Activated T-helper 2 cell treated with anti-CD3 and anti-CD28 coated beads, Interferon-gamma antibody, Interleukin-2, Interleukin-4, amounts not matched to agents 10 μg/mL and 5 μg/mL and 100 μg/mL, durations not matched to agents 14 hours and 24 hours and 36 hours (primary cell): ENCODE measurements around the gene HEMK1. TPM values are rescaled to one million over a fixed set of nuclear protein-coding genes. Genes with fewer than 3 reads are reported as not detected.

Source experiments
- DNase-seq: peaks from one replicate; pipeline ENCODE4 v3.0.0; 2021; ENCODE audit warnings: low spot score
- H3K27ac Mint-ChIP-seq: one replicate; pipeline ENCODE4 v1.8.0; 2021; ENCODE audit warnings: mixed read lengths
- H3K27me3 Mint-ChIP-seq: one replicate; pipeline ENCODE4 v1.8.0; 2021; ENCODE audit warnings: low read depth, mixed read lengths
- H3K36me3 Mint-ChIP-seq: one replicate; pipeline ENCODE4 v1.8.0; 2021; ENCODE audit warnings: low read depth, mixed read lengths
- H3K4me1 Mint-ChIP-seq: one replicate; pipeline ENCODE4 v1.8.0; 2021; ENCODE audit warnings: low read depth, mixed read lengths
- H3K4me3 Mint-ChIP-seq: one replicate; pipeline ENCODE4 v1.8.0; 2021; ENCODE audit warnings: low read depth, mild to moderate bottlenecking, moderate library complexity, mixed read lengths
- H3K9me3 Mint-ChIP-seq: one replicate; pipeline ENCODE4 v1.8.0; 2021; ENCODE audit warnings: mixed read lengths
- intact Hi-C: fragments of 100-400 bp; cut with micrococcal nuclease; formaldehyde crosslinking; loops from one replicate; pipeline ENCODE4 v1.15.1; 2023
- total RNA-seq: library from RNA; stranded (reverse); gene quantifications from 2 replicates; pipeline ENCODE4 v1.2.3, GENCODE V29; 2022

Gene HEMK1
- total RNA-seq, 1 donor from 2014 or later, result 61.7 TPM

DNA sequence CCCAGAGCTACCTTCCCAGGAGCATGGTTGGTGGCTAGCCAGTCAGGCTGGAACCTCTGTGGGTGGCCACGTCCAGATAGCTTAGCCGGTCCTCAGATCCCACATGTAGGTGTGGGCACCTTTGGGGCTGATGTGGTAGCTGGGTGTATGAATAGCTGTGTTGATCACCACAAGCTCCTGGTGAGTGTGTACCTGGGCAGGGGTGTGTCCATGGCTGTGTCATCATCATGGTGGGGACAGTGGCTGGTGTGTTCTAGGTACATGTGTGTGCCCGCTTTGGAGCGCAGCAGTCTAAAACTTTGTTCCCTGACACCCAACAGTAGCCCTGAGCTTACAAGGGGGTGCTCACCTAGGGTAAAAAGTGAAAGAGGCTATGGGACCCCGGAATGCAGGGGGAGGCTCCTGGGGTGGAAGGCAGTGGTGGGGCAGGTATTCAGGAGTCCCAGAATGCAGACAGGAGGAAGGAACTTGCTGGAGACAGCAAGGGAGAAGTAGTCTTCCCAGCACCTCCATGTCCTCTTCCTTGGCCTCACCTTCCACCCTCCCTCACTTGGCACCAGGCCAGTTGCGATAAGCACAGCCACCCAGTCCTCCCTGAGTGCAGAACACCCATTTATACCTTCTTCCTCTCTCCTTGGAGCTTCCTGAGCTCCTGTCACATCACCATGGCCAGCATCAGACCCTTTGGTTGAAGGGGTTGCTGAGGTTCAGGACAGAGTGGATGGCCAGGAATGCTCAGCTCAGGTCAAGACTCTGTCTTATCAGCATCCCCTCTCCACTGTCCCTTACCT is 41.1 kb downstream of the HEMK1 start:
- intact Hi-C loops, result loop anchor here (5.0 to 10.0 kb wide), 2 partner anchors 887 to 1074 kb away; no protein-coding TSS in a partner anchor
- Mint-ChIP-seq H3K4me3 (peak overlapping the region; percentile 95), H3K4me1 (peaks cover 25% of the 10 kb centered on the region), H3K27me3 (no peaks in the 10 kb centered on the region), H3K9me3 (no peaks in the 10 kb centered on the region), H3K27ac (peak overlapping the region; percentile 100), H3K36me3 (peaks cover 94% of the 10 kb centered on the region)
- DNase-seq, result no peak

DNA sequence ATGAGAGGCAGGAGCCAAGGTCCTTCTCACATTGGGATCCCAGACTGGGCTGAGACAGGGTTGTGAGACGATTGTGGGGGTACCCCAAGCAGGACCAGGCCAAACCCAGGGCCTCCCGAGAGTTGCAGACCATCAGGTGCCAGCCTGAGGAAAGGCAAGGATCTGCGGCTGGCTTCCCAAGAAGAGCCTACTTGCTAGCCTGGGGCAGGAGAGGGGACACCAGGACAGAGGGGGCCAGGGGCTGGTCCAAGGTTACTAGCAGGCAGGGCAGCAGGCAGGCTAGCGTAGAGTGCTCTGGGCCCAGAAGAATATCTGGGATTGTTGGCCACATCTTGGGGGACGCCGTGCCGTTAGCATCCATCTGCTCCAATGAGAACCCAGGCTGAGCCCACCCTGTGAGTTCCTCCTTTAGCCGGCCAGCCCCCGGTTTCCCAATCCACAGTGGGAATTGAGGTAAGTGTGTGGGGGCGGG is 41.7 kb downstream of the HEMK1 start:
- peak overlapping the region; percentile 95 for H3K4me3 Mint-ChIP-seq
- H3K27me3 Mint-ChIP-seq, result no peaks in the 10 kb centered on the region
- H3K4me1 Mint-ChIP-seq, result peaks cover 25% of the 10 kb centered on the region
- no peak for DNase-seq
- no peaks in the 10 kb centered on the region for H3K9me3 Mint-ChIP-seq
- peak overlapping the region; percentile 100 for H3K27ac Mint-ChIP-seq
- intact Hi-C loops, result loop anchor here (1.0 to 10.0 kb wide), 3 partner anchors 21 to 1074 kb away; no protein-coding TSS in a partner anchor
- peaks cover 93% of the 10 kb centered on the region for H3K36me3 Mint-ChIP-seq

DNA sequence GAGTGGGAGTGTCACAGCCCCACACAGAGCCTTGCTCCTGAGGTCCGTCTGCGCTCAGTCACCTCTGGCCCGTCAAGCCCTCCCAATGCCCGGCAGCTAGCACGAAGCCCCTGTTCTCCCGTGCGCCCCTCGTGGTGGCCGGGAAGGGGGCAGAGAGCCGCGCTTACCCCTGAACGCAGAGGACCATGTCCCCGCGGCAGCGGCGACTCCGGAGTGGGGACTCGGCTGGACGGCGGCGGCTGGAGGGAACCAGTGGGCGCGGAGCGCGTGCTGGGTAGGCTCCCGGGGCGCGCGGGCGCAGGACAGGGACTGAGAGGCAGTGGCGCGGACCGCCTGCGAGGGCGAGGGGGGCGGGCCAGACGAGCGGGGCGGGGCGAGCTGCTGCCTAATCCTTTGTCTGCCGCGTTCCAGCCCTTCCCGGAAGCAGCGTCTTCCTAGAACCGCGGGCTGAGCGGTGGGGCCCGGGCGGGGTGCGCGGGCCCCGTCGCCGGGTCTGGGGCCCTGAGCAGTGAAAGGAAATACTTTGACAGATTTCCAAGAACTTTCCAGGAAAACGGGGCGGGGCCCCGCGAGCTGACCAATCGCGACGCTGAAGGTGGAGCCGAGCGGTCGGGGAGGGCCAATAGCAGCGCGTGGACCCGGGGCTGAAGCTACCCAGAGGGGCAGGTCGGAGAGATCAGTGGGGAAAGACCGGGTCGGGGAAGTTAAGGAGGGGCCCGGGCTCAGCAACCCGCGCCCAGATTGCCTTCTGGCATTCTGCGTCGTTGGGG is 42.3 kb downstream of the HEMK1 start, which contains the start of gene CISH:
TSS of gene CISH (minus strand) at position 311 of the 770 bp plus-strand sequence. CDS start at position 187, 124 bp downstream.
- Mint-ChIP-seq H3K4me3 (peak within 1 kb of the TSS; percentile 95), H3K27ac (peak within 1 kb of the TSS; percentile 100), H3K4me1 (peaks cover 29% of the 10 kb centered on the region)

DNA sequence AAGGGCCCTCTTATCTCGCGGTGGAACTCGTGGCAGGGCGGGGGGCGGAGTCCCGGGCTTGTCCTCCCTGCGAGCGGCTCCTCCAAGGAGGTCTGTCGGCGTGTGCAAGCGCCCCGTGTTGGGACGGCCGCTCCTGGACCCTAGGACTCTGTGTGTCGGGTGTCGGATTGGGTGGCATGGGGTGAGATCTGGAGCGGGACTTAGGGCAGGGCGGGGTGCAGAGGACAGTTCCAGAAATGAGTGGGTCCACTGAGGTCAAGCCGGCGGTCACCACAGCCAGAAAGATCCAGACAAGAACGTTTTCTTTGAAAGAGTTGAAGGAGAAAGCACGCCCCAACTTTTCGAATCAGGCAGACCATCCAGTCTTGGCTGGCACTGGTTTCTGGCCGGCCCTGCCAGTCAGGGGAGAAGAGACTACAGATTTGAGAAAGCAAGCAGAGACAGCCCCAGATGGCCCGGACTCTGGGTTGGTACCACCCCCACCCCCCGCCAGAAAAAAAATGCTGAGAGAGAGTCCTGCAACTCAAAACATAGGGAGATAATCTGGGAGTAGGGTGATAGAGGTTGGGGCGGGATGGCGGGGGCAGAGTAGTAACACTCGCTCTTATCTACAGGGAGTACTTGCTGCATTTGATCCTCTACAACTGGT is 43.0 kb downstream of the HEMK1 start:
- Mint-ChIP-seq H3K9me3 (no peaks in the 10 kb centered on the region), H3K36me3 (peaks cover 85% of the 10 kb centered on the region), H3K4me1 (peaks cover 30% of the 10 kb centered on the region), H3K27ac (peak overlapping the region; percentile 96), H3K4me3 (peak overlapping the region; percentile 95), H3K27me3 (no peaks in the 10 kb centered on the region)
- intact Hi-C loops, result loop anchor here (1.0 to 10.0 kb wide), 4 partner anchors 11 to 1072 kb away; partner anchors contain the start of gene MANF
- no peak for DNase-seq

More for the DNA sequence above, 42.3 kb downstream of the HEMK1 start, which contains the start of gene CISH:
- peak; percentile 99 for DNase-seq
- Mint-ChIP-seq H3K36me3 (peaks cover 92% of the 10 kb centered on the region), H3K27me3 (no peaks in the 10 kb centered on the region), H3K9me3 (no peaks in the 10 kb centered on the region)
- intact Hi-C loops, result loop anchor here (1.0 to 10.0 kb wide), 5 partner anchors 10 to 1073 kb away; partner anchors contain the start of gene MANF

DNA sequence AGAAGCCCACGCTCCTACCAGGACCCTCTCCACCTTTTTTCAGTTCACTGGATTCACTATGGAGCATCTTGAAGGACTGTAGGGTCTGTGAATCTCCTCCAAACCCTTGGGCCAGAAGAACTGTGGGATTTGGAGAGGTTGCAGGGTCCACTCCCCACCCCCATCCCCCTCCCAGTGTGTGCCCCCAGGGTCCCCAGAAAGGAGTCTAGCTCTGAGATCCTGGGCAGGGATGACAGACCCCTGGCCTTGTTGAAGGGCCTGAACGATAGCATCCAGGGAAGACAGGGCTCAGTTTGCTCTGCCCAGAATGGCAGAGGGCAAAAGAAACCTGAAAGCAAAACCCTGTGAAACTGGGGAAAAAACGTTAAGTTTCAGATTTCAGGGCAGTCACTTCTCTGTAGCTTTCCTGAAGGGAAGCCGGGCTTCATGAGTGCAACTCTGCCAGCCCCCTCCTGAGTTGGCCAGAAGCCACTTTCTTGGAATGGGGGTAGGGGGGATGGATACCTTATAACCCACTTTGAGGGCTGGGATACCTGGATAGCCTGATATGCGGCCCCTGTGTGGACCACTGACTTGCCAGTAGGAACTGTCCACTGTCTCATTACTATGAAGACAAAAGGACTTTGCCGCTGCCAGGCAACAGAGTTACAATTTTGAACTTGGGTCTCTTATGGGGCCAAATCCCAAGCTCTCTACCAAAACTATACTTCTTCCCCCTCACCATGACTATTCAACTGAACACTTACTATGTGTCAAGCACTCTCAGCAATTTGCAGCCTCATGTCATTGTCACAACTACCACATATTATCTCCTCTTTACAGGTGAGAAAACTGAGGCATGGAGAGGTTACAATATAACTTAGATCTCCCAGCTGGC is 43.9 kb downstream of the HEMK1 start:
- intact Hi-C loops, result loop anchor here (1.0 to 10.0 kb wide), 4 partner anchors 12 to 1072 kb away; partner anchors contain the start of gene MANF
- Mint-ChIP-seq H3K36me3 (peaks cover 81% of the 10 kb centered on the region), H3K4me1 (peaks cover 30% of the 10 kb centered on the region), H3K27ac (peak overlapping the region; percentile 96), H3K27me3 (no peaks in the 10 kb centered on the region), H3K4me3 (peak overlapping the region; percentile 95), H3K9me3 (no peaks in the 10 kb centered on the region)
- no peak for DNase-seq

DNA sequence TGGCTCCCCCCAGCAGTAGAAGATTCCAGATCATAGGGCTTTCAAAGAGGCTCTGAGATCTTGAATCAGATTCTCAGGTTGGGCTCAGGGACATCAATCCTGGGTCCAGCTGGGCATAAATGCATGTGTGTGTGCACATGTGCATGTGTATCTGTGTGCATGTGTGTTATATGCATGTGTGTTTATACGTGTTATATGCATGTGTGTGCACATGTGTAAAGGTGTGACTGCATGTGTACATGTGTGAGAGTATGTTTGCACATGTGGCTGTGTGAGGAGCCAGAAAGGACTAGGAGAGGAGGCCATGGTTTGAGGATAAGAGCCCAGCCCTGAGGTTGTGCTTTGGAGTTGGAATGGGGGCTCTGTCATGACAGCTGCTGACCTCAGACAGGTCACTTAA is 45.9 kb downstream of the HEMK1 start:
- Mint-ChIP-seq H3K27ac (peak overlapping the region; percentile 6), H3K4me1 (peaks cover 45% of the 10 kb centered on the region), H3K36me3 (peaks cover 79% of the 10 kb centered on the region)

DNA sequence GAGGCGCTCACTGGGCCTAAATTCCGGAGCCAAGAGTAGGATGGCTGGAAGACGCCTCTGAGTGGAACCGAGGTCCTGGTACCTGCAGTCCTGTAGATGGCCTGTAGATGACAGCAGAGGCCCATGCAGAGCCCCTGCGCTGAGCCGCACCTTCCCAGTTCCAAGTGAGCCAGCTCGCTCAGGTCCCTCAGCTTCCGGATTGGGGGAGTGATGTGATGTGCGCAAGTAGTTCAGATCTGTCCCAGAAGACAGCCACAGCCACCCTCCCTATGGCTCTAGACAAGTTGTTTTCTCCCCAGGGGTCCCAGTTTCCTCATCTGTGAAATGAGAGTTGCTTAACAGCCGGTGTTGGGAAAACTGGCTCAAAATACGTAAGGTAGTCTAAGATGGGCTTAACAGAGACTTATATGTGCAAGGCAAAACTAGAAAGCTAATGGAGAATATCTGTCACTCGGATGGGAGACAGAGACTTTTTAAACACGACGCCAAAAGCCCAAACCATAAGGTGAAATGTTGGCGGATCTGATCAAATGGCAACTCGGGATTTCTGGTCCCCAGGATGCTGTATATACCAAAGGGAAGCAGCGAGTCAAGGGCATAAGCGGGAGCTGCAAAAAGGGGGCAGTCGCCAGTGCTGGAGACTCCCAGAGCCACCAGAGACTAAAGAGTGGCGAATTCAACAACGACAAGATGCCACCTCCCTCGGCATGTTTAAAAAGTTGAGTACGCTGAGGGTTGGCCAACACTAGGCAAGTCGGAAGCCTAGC is 46.9 kb downstream of the HEMK1 start:
- DNase-seq, result peak; percentile 76
- no peaks in the 10 kb centered on the region for H3K27me3 Mint-ChIP-seq
- H3K27ac Mint-ChIP-seq, result peak overlapping the region; percentile 92
- peak overlapping the region; percentile 92 for H3K4me3 Mint-ChIP-seq
- H3K9me3 Mint-ChIP-seq, result no peaks in the 10 kb centered on the region
- peaks cover 55% of the 10 kb centered on the region for H3K4me1 Mint-ChIP-seq
- intact Hi-C loops, result loop anchor here (1.0 to 10.0 kb wide), 5 partner anchors 36 to 1069 kb away; partner anchors contain the start of genes CYB561D2 and NPRL2
- H3K36me3 Mint-ChIP-seq, result peaks cover 79% of the 10 kb centered on the region

More for the DNA sequence above, 45.9 kb downstream of the HEMK1 start:
- Mint-ChIP-seq H3K9me3 (no peaks in the 10 kb centered on the region), H3K27me3 (no peaks in the 10 kb centered on the region), H3K4me3 (peak overlapping the region; percentile 92)
- no peak for DNase-seq
- intact Hi-C loops, result loop anchor here (2.0 to 10.0 kb wide), 4 partner anchors 178 to 1070 kb away; partner anchors contain the start of genes CYB561D2 and NPRL2

DNA sequence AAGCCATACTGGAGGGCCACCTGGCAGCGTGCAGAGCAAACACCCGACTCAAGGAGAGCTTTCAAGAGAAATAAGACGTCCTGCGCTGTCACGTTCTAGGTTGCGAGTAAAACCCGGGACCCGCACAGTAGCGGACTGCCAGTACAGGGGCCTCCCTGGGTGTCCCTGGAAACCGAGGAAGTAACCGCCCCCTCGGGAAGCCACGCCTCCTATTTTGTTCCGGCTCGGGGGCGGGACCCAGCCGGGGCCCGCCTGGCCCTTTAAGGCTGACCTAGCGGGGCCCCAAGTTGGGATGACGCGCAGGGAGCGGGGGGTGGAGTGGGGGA is 47.4 kb downstream of the HEMK1 start:
- Mint-ChIP-seq H3K4me3 (peak overlapping the region; percentile 92), H3K4me1 (peaks cover 55% of the 10 kb centered on the region), H3K27ac (peak overlapping the region; percentile 92), H3K36me3 (peaks cover 77% of the 10 kb centered on the region), H3K27me3 (no peaks in the 10 kb centered on the region), H3K9me3 (no peaks in the 10 kb centered on the region)
- intact Hi-C loops, result loop anchor here (1.0 to 10.0 kb wide), 5 partner anchors 36 to 1068 kb away; partner anchors contain the start of genes CYB561D2 and NPRL2
- DNase-seq, result peak; percentile 94

DNA sequence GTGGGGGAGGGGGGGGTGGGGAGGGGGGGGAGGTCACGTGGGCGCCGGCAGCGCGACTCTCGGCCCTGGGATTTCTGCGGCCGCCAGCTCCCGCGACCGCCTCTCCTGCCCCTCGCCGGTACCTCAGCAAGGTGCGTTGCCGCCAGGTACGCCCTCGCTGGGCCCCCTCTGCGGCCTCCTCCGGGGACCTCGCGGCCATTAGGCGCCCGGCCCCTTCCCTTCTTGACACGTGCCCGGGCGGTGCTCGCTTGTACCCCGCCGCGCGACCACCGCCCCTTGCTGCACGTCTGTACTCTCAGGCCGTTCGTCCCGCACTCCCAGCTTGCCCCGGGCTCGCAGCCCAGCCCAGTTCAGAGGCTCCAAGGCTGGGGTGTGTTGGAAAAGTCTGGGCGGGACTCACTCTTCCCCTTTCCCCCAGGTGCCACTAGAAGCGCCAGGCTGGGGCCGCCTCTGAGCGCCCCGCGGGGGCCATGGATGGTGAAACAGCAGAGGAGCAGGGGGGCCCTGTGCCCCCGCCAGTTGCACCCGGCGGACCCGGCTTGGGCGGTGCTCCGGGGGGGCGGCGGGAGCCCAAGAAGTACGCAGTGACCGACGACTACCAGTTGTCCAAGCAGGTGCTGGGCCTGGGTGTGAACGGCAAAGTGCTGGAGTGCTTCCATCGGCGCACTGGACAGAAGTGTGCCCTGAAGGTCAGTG is 47.9 kb downstream of the HEMK1 start, which contains the start of gene MAPKAPK3:
TSS of gene MAPKAPK3 (plus strand) at position 56 of the 696 bp plus-strand sequence. CDS start at position 471, 415 bp downstream.
- Mint-ChIP-seq H3K9me3 (no peaks in the 10 kb centered on the region), H3K4me1 (peaks cover 58% of the 10 kb centered on the region), H3K36me3 (peaks cover 78% of the 10 kb centered on the region), H3K27me3 (no peaks in the 10 kb centered on the region), H3K27ac (peak within 1 kb of the TSS; percentile 92), H3K4me3 (peak within 1 kb of the TSS; percentile 95)
- no peak for DNase-seq
- intact Hi-C loops, result loop anchor here (5.0 to 10.0 kb wide), 3 partner anchors 265 to 1068 kb away; partner anchors contain the start of genes CYB561D2 and NPRL2

DNA sequence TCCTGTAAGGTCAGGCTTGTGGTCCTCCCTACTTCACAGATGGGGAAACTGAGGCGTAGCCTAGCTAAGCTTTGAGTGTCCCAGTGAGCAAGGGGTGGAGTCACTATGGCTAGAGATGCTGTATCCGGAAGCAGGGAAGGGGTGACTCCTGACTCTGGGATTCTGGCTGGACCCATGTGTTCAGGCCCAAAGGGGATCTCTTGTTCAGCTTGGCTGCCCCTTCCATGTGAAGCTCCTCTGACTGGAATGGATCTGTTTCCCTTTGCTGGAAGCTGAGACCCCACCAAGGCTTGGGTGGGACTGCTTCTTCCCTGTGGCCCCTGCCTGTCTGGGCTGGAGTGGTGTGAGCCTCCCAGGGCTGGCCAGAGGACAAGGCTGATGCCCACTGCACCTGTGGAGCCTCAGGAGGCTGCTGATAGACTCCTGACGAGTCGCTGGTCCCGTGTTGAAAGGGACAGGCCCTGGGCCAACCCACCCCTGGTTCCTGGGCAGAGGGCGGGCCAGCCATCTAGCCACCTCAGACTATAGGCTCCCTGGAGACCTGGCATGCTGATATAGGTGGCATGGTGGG is 48.7 kb downstream of the HEMK1 start:
- Mint-ChIP-seq H3K4me1 (peaks cover 65% of the 10 kb centered on the region), H3K27me3 (no peaks in the 10 kb centered on the region), H3K36me3 (peaks cover 78% of the 10 kb centered on the region), H3K4me3 (peak overlapping the region; percentile 95), H3K9me3 (no peaks in the 10 kb centered on the region), H3K27ac (peak overlapping the region; percentile 87)
- DNase-seq, result no peak
- intact Hi-C loops, result loop anchor here (5.0 to 10.0 kb wide), 3 partner anchors 266 to 1067 kb away; partner anchors contain the start of genes CYB561D2 and NPRL2
